PFSK-1 (cell line): Measurements from ENCODE around the gene MFAP4.

ENCODE experiments used
- FOXP2 ChIP-seq: optimal IDR thresholded peaks from 2 replicates; pipeline ENCODE3; 2011; ENCODE audit warnings: borderline replicate concordance, control low read depth, inconsistent platforms; ENCODE audit not compliant: insufficient read depth; ENCODE audit errors: extremely low read length, extremely low read depth
- POLR2AphosphoS5 ChIP-seq: IDR thresholded peaks from 2 replicates; pipeline ENCODE4 v1.6.1; 2012; ENCODE audit warnings: low read depth, mild to moderate bottlenecking, control low read depth, low read length, moderate library complexity
- SIN3A ChIP-seq: IDR thresholded peaks from 2 replicates; pipeline ENCODE4 v1.6.1; 2012; ENCODE audit warnings: mild to moderate bottlenecking, low read length, moderate library complexity, borderline replicate concordance; ENCODE audit not compliant: insufficient read depth
- TAF1 ChIP-seq: IDR thresholded peaks from 2 replicates; pipeline ENCODE4 v1.6.1; 2012; ENCODE audit warnings: low read length, control low read depth, borderline replicate concordance; ENCODE audit not compliant: insufficient read depth
- TF ChIP-seq, protein P1 (sequence below), 2 experiments: IDR thresholded peaks; 2 replicates each; pipeline versions ENCODE4 v1.6.1 to v1.8.0; 2011 to 2012; ENCODE audit warnings: low read depth in 2 of 2, low read length in 2 of 2, control low read depth in 1 of 2, inconsistent platforms in 1 of 2, mild to moderate bottlenecking in 1 of 2, moderate library complexity in 1 of 2; ENCODE audit not compliant: insufficient read depth in 1 of 2

MFAP4 gene

GRCh38 chr17:19415806-19416775 is 29.1 kb upstream of the MFAP4 start:
- TF ChIP-seq, protein P1, sequence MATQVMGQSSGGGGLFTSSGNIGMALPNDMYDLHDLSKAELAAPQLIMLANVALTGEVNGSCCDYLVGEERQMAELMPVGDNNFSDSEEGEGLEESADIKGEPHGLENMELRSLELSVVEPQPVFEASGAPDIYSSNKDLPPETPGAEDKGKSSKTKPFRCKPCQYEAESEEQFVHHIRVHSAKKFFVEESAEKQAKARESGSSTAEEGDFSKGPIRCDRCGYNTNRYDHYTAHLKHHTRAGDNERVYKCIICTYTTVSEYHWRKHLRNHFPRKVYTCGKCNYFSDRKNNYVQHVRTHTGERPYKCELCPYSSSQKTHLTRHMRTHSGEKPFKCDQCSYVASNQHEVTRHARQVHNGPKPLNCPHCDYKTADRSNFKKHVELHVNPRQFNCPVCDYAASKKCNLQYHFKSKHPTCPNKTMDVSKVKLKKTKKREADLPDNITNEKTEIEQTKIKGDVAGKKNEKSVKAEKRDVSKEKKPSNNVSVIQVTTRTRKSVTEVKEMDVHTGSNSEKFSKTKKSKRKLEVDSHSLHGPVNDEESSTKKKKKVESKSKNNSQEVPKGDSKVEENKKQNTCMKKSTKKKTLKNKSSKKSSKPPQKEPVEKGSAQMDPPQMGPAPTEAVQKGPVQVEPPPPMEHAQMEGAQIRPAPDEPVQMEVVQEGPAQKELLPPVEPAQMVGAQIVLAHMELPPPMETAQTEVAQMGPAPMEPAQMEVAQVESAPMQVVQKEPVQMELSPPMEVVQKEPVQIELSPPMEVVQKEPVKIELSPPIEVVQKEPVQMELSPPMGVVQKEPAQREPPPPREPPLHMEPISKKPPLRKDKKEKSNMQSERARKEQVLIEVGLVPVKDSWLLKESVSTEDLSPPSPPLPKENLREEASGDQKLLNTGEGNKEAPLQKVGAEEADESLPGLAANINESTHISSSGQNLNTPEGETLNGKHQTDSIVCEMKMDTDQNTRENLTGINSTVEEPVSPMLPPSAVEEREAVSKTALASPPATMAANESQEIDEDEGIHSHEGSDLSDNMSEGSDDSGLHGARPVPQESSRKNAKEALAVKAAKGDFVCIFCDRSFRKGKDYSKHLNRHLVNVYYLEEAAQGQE (IDR thresholded peaks at IDR 0.05; ENCODE audit: insufficient read depth in 1 of 2, low read depth in 2 of 2, low read length in 2 of 2) = no peak
- TF ChIP-seq FOXP2 (no peak), POLR2AphosphoS5 (no peak), TAF1 (no peak), SIN3A (no peak)

DNA sequence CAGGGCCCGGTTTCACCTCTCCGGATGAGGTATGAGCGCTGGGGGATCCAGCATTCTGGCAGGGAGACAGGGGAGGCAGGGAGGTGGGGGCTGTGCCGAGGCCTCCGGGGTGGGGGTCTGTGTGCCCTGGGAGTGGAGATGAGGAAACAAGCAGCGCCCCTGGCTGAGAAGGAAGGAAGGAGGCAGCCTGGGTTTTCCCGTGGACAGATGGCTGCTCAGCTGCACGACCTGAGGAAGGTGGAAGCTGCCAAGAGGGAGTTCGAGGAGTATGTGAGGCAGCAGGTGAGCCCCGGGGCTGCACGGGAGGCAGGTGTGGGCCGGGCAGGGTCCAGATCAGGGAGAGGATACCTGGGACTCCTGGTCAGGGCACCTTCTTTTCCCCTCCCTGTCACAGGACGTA is 28.3 kb upstream of the MFAP4 start:
- no peak for TF ChIP-seq SIN3A

DNA sequence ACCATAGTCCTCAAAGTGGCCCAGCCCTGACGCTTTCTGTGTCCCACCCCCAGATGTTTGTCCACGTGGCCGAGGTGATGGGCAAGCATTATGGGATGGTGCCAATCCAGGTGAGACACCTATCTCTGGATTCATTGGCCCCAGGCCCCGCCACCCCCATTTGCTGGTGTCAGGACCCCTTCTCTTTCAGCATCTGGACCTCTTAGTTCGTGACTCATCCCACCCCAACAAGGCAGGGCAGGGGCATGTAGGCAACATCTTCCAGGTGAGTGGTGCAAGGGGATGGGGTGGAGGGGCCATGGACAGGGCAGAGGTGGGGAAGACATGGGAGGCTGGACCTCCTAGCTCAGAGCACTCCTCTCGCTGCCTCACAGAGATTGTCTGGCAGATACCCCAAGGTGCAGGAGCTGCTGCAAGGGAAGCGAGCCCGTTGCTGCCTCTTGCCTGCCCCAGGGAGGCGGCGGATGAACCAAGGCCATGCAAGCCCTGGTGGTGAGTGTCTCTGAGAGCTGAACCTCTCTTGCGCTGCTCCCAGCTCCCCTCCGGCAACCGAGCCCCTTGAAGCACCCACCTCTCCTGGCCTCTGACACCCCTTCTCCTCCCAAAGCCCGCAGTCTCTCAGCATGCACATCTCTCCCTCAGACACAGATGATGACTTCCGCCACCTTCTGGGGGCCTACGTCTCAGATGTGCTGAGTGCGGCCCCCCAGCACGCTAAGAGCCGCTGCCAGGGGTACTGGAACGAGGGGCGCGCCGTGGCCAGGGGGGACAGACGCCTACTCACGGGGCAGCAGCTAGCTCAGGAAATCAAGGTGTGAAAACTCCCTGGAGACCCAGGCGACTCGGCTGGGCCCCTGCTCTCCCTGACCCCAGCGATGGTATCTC is 27.6 kb upstream of the MFAP4 start:
- TF ChIP-seq, protein P1 (IDR thresholded peaks at IDR 0.05; ENCODE audit: insufficient read depth in 1 of 2, low read depth in 2 of 2, low read length in 2 of 2) = no peak
- TF ChIP-seq FOXP2 = no peak
- no peak for TF ChIP-seq POLR2AphosphoS5
- no peak for TF ChIP-seq SIN3A
- no peak for TF ChIP-seq TAF1

GRCh38 chr17:19413761-19414160 is 26.8 kb upstream of the MFAP4 start:
- TF ChIP-seq POLR2AphosphoS5 (no peak), FOXP2 (no peak), SIN3A (no peak), TAF1 (no peak)
- TF ChIP-seq, protein P1 (IDR thresholded peaks at IDR 0.05; ENCODE audit: insufficient read depth in 1 of 2, low read depth in 2 of 2, low read length in 2 of 2) = no peak

DNA sequence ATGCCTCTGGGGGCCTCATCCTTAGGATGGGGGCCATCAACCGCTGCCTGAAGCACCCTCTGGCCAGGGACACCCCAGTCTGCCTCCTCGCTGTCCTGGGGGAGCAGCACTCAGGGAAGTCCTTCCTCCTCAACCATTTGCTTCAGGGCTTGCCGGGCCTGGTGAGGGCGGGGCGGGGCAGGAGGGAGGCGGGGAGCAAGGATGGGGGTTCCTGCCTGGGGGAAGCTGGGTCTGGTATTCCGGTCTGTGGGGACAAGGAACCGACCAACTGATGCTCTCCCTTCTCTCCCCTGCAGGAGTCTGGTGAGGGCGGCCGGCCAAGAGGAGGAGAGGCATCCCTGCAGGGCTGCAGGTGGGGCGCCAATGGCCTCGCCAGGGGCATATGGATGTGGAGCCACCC is 26.0 kb upstream of the MFAP4 start:
- TF ChIP-seq, protein P1 (IDR thresholded peaks at IDR 0.05; ENCODE audit: insufficient read depth in 1 of 2, low read depth in 2 of 2, low read length in 2 of 2) = no peak
- TF ChIP-seq TAF1 = no peak
- TF ChIP-seq SIN3A = no peak
- TF ChIP-seq POLR2AphosphoS5 = no peak
- TF ChIP-seq FOXP2 = no peak
